ENCODE measurements around the gene FAT3. TPM values are rescaled to one million over a fixed set of nuclear protein-coding genes. Genes with fewer than 3 reads are reported as not detected.

Gene FAT3
- total and polyA plus RNA-seq, 2 of the 4 experiments (the other 2 are of a cell fraction) = 0.53 to 2.9 TPM

DNA sequence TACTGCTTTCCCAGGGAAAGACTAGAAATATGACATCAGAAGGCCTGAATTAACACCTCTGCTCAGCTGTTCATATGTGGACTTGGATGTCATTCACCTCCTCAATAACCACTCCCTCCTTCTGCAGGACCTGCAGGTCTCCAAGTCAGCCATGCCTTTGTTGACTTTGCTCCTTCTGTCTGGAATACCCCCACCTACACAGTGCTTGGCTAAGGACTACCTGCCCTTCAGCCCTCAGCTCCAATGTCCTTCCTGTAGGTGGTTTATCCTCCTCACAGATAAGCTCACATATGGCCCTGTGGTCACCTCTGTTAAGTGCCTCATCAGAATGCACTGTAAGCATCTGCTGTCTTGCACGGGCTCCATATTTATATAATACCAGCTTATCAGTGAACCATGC is 26.4 kb upstream of the FAT3 start:
- Histone ChIP-seq H2AK5ac (ENCODE audit: low read depth, low read length) (no peak overlapping the region), H3K9me1 (ENCODE audit: insufficient read depth, low read length) (no peaks in the 10 kb centered on the region), H3K56ac (ENCODE audit: extremely low read depth, insufficient read depth, low read length) (no peak overlapping the region), H2BK15ac (ENCODE audit: low read depth, low read length) (no peak overlapping the region), H3K27ac (ENCODE audit: insufficient read depth, low read length) (no peak overlapping the region), H3K18ac (ENCODE audit: low read depth, low read length) (no peak overlapping the region), H4K91ac (ENCODE audit: insufficient read depth, low read depth, low read length) (no peak overlapping the region), H3K9me3 (ENCODE audit: control insufficient read depth, insufficient read depth, low read length) (no peaks in the 10 kb centered on the region; the same call in 1 of the 2 replicates), H4K20me1 (ENCODE audit: insufficient read depth, low read length) (no peaks in the 10 kb centered on the region), H3K14ac (replicated peaks; ENCODE audit: low read depth, low read length) (no peak overlapping the region), H3K4me2 (ENCODE audit: low read depth, low read length) (no peak overlapping the region), H4K5ac (ENCODE audit: low read depth, low read length) (no peak overlapping the region), H3K27me3 (ENCODE audit: control insufficient read depth, insufficient read depth, low read length) (no peaks in the 10 kb centered on the region), H3K79me1 (ENCODE audit: low read depth in 1 of 2, low read length in 2 of 2) (no peaks in the 10 kb centered on the region), H2BK120ac (ENCODE audit: low read depth, low read length) (no peak overlapping the region), H3K4me1 (ENCODE audit: control insufficient read depth, insufficient read depth, low read length) (no peaks in the 10 kb centered on the region), H3K4ac (ENCODE audit: low read depth, low read length) (no peak overlapping the region), H4K8ac (ENCODE audit: low read depth in 2 of 2, low read length in 2 of 2) (no peak overlapping the region), H2BK20ac (ENCODE audit: low read depth, low read length) (no peak overlapping the region), H3K4me3 (ENCODE audit: insufficient read depth, low read depth, low read length) (no peak overlapping the region), H2AK9ac (replicated peaks; ENCODE audit: low read depth, low read length, poor library complexity) (no peak overlapping the region), H3K36me3 (ENCODE audit: control insufficient read depth, insufficient read depth, low read length) (no peaks in the 10 kb centered on the region), H2BK5ac (ENCODE audit: low read depth, low read length, poor library complexity, severe bottlenecking) (no peak overlapping the region), H3K9ac (ENCODE audit: low read depth, low read length) (no peak overlapping the region), H2AFZ (replicated peaks; ENCODE audit: low read length, poor library complexity) (no peak overlapping the region), H3K23ac (ENCODE audit: low read depth, low read length) (no peak overlapping the region)
- POLR2A ChIA-PET (ENCODE audit: unreplicated experiment) = no interaction called here
- intact Hi-C loops (cut with micrococcal nuclease) = no loop called here
- ATAC-seq (ENCODE audit: low read depth) (no peak), DNase-seq (no peak)
- WGBS, 2 experiments (ENCODE audit: extremely low coverage in 2 of 2, insufficient read length in 1 of 2) = no CpG with 5 or more reads among the region's 1 CpG
- BruUV-seq (replicated peaks) = no TSS peak
- TF ChIP-seq POLR2A (IDR thresholded peaks at IDR 0.05; ENCODE audit: low read depth, low read length) (no peak), MAFK (IDR thresholded peaks at IDR 0.05; ENCODE audit: low read depth, low read length) (no peak), CEBPB (IDR thresholded peaks at IDR 0.05; ENCODE audit: low read depth, low read length) (no peak), RFX5 (IDR thresholded peaks at IDR 0.05; ENCODE audit: low read depth, low read length) (no peak), FOS (IDR thresholded peaks at IDR 0.05; ENCODE audit: low read depth, low read length) (no peak), RCOR1 (IDR thresholded peaks at IDR 0.05; ENCODE audit: insufficient replicate concordance, low read length) (no peak)
- TF ChIP-seq, protein P1, sequence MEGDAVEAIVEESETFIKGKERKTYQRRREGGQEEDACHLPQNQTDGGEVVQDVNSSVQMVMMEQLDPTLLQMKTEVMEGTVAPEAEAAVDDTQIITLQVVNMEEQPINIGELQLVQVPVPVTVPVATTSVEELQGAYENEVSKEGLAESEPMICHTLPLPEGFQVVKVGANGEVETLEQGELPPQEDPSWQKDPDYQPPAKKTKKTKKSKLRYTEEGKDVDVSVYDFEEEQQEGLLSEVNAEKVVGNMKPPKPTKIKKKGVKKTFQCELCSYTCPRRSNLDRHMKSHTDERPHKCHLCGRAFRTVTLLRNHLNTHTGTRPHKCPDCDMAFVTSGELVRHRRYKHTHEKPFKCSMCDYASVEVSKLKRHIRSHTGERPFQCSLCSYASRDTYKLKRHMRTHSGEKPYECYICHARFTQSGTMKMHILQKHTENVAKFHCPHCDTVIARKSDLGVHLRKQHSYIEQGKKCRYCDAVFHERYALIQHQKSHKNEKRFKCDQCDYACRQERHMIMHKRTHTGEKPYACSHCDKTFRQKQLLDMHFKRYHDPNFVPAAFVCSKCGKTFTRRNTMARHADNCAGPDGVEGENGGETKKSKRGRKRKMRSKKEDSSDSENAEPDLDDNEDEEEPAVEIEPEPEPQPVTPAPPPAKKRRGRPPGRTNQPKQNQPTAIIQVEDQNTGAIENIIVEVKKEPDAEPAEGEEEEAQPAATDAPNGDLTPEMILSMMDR (conservative IDR thresholded peaks at IDR 0.05; ENCODE audit: low read depth, low read length) = no peak
- CTCF ChIA-PET = no interaction called here
- in situ Hi-C loops (cut with MboI; ENCODE audit: low sequenced_read_pairs) = no loop called here
- dilution Hi-C loops (cut with HindIII; ENCODE audit: low sequenced_read_pairs, unreplicated experiment) = no loop called here

Data from IMR-90 (cell line).